Measurements from ENCODE around the gene FBXW10.
A peak's percentile ranks its signal among the peaks of the same experiment; 100 is the strongest.
"Not testable (repeated sequence)": the region's sequence is repeated elsewhere in the genome, so short reads cannot be mapped to it uniquely, and the experiment has no call there.

The FBXW10 gene

DNA sequence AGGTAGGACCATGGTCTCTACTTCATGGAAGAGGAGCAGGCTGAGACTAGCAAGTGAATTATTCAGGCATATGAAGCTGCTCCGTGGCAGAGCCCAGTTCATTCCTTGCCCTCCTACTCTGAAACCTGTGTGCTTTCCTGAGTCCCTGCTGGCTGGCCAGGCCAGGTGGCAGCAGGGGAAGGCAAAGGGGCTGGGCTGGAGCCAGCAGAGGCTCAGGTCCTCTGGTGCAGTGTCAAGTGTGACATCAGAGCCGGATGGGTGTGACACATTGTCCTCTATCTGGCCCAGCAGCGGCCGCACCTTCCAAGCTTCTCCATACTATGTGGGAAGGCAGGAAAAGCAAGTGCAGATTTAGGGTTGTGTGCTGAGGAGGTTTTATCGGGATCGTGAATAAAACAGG, 2.6 kb upstream of the FBXW10 start:
- DNase-seq (ENCODE audit: low read depth, low spot score); POLR2A ChIA-PET; CTCF ChIA-PET; H3K4me3 ChIP-seq (ENCODE audit: low read depth, low read length): not testable (repeated sequence)

DNA sequence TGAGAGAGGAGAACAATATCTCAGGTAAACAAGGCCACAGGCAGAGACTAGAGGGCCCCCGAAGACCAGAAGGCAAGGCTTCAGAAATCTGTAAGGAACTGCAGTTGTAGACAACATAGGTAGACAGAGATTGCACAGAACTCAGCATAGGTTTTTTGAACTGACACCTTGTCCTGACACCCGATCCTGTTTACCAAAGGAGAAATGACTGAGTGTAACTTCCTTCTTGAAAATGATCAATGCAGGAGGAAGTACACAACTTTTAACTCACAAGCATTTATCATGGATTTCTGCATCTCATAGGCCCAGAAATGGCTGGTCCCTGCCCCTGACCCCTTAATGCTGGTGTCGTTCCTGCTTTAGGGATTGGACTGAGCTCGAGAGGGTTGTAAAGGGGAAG, 872 bp downstream of the FBXW10 start:
- CTCF ChIA-PET, POLR2A ChIA-PET: not testable (repeated sequence)

DNA sequence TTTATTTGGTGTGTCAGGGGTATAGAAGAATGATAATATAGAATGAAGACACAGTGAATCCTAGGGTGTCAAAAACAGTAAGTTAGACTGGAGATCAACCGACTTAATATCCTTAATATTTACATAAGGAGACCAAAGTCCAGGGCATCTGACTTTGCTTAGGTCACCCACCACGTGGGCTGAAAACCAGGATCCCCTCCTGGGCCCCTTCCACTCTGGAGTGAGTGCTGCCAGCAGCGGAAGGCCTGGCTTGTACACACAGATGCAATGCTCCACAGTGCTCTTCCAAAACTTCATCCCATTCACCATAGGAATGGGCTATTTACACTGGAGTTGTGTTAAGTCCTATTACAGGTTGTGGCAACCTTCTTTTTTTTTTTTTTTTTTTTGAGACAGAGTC, 2.7 kb downstream of the FBXW10 start:
- POLR2A ChIA-PET; H3K4me3 ChIP-seq (ENCODE audit: low read depth, low read length); DNase-seq (ENCODE audit: low read depth, low spot score); CTCF ChIA-PET: not testable (repeated sequence)

More for the DNA sequence above, 872 bp downstream of the FBXW10 start:
- not testable (repeated sequence) for DNase-seq (ENCODE audit: low read depth, low spot score); H3K4me3 ChIP-seq (ENCODE audit: low read depth, low read length)

DNA sequence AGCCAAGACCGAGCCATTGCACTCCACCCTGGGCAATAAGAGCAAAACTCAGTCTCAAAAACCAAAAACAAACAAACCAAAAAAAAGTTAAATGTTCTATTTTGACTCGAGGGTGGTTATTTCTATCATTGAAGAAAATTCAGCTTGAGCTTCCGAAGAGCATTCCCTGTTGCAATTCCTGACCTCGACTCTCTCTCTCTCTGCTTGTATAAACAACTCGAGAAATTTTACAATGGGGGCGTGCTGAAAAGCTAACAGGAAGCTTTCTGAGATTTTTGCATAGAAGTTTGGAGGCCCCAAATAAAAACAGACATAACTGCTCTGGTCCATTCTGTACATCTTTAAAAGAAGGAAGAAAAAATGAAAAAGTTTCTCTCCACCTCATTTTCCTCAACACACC, 3.6 kb downstream of the FBXW10 start:
- POLR2A ChIA-PET; DNase-seq (ENCODE audit: low read depth, low spot score); CTCF ChIA-PET; H3K4me3 ChIP-seq (ENCODE audit: low read depth, low read length): not testable (repeated sequence)

DNA sequence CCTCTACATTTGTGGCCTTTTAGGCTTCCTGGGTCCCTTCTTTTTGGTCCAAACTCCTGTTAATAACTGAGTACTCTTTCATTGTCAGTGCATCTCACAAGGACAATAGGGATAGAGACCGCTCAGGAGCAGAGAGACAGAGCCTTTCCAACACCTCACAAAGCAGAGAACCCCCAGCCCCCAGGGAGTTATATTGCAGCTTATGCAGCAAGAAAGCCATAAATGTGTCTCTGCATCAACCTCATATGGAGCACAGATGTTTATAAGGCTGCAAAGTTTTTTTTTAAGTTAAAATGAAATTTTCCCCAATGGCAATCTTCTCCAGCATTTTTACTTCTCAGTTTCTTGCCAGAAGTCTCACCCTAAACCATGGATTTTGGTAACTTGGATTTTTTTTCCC, 6.4 kb downstream of the FBXW10 start:
- CTCF ChIA-PET; POLR2A ChIA-PET; DNase-seq (ENCODE audit: low read depth, low spot score): not testable (repeated sequence)

DNA sequence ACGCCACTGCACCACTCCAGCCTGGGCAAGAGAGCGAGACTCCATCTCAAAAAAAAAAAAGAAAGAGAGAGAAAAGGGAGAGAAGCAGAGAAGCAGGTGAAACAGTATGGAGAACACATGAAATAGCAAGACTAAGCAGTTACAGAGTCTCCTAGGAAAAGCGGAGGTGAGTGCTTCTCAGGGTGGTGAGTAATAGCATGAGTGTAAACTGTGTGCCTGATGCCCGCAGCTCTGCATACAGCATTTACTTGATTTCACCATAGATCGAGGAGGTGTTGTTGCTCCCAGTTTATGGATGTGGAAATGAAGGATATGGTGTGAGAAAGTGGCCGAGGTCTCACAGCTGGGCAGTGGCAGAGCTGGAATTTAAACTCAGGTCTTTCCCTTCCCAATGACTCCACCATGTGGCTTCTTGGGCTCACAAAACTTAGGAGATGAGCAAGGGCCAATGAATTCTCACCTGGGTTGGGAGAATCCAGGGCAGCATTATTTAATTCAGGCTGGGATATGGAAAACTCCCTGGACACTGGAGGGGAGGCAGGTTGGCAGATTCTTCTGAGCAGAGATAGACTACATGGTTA, 10.1 kb downstream of the FBXW10 start:
- H3K4me3 ChIP-seq (ENCODE audit: low read depth, low read length); CTCF ChIA-PET; POLR2A ChIA-PET; DNase-seq (ENCODE audit: low read depth, low spot score): not testable (repeated sequence)

More for the DNA sequence above, 6.4 kb downstream of the FBXW10 start:
- H3K4me3 ChIP-seq (ENCODE audit: low read depth, low read length) = not testable (repeated sequence)

DNA sequence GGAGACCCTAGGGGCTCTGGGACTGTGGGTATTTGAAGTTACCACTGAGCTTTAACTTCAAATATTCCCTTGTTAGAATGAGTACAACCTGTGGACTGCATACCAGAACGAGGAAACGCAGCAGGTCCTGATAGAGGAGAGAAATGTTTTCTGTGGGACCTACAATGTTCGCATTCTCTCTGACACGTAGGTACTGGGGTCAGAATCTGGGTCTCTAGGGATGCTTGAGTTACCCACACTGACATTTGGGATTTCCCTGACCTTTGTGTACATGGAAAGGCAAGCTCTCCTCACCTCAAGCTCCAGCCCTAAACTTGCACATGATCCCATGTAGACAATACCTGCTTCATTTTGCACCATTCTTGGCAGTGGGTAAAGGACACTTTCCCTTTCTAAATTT, 12.1 kb downstream of the FBXW10 start:
- H3K4me3 ChIP-seq (ENCODE audit: low read depth, low read length); DNase-seq (ENCODE audit: low read depth, low spot score); CTCF ChIA-PET; POLR2A ChIA-PET: not testable (repeated sequence)

DNA sequence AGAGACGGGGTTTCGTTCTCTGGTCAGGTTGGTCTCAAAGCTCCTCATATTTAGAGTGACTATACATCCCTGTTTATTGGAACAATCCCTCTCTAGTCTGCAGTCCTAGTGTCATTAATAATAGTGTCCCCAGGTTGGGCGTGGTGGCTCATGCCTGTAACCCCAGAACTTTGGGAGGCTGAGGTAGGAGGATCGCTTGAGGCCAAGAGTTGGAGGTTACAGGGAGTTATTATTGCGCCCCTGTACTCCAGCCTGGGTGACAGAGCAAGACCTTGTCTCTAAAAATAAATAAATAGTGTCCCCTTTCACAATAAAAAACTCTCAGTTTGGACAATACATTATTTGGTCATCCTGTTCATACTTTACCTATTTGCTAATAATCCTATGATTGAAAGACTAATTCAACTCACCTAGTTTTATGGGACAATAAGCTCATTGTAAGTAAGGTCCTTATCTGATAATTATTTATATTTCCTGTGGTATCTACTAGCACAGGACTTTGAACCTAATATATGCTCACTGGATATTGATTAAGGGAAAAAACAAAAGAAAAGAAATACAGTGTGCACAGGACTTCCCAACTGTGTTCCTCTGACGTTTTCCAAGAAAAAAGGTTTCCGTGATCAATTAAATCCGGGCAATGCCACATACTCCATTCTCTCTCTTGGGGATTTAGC, 13.7 kb downstream of the FBXW10 start:
- H3K4me3 ChIP-seq (ENCODE audit: low read depth, low read length); CTCF ChIA-PET; DNase-seq (ENCODE audit: low read depth, low spot score); POLR2A ChIA-PET: not testable (repeated sequence)

DNA sequence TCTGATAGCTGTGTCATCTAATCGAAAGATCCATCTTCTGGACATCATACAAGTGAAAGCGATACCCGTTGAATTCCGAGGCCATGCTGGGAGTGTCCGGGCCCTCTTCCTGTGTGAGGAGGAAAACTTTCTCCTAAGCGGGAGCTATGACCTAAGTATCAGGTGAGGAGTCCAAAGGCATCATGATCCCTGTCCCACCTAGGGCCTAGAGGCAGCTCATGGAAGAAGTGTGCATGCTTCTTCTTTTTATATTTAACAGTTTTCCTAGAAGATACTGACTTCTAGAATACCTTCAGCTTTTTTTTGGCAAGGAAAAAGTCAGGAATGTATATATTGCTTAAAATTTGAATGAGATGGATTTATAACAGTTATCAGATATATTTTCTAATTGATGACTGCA, 14.5 kb downstream of the FBXW10 start:
- H3K4me3 ChIP-seq (ENCODE audit: low read depth, low read length); DNase-seq (ENCODE audit: low read depth, low spot score); CTCF ChIA-PET; POLR2A ChIA-PET: not testable (repeated sequence)

DNA sequence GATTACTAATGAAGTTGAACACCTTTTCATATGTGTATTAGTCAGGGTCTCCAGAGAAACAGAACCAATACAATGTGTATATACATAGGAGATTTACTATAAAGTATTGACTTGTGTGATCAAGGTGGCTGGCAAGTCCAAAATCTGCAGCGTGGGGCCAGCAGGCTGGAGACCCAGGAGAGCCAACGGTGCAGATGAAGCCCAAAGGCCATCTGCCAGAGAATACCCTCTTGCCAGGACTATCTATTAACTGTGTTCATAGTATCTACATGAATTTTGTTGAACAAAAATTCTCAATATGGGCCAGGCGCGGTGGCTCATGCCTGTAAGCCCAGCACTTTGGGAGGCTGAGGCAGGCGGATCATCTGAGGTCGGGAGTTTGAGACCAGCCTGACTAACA, 16.4 kb downstream of the FBXW10 start:
- CTCF ChIA-PET; H3K4me3 ChIP-seq (ENCODE audit: low read depth, low read length); DNase-seq (ENCODE audit: low read depth, low spot score): not testable (repeated sequence)
- POLR2A ChIA-PET = interaction anchor here (0.6 kb wide), 1 partner anchor 1455 kb away, joined by 3 read pairs; no protein-coding TSS in a partner anchor

DNA sequence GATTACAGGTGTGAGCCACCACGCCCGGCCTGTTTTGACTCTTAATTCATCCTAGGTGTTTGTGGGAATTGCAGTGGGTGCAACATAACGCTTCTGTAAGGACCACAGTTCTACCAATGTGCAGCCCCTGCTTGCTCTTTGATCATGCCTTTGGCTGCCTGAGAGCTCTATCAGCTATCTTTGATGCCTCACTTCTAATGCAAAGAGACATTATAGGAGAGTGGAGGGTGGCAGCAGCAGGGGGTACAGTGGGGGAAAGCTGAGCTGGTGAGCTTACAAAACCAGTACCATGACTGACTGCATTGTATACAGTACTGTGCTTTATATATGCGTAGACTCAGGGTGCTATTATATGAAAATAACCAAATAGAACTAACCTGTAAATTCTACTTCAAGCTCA, 26.7 kb downstream of the FBXW10 start:
- DNase-seq (ENCODE audit: low read depth, low spot score); H3K4me3 ChIP-seq (ENCODE audit: low read depth, low read length); POLR2A ChIA-PET; CTCF ChIA-PET: not testable (repeated sequence)

DNA sequence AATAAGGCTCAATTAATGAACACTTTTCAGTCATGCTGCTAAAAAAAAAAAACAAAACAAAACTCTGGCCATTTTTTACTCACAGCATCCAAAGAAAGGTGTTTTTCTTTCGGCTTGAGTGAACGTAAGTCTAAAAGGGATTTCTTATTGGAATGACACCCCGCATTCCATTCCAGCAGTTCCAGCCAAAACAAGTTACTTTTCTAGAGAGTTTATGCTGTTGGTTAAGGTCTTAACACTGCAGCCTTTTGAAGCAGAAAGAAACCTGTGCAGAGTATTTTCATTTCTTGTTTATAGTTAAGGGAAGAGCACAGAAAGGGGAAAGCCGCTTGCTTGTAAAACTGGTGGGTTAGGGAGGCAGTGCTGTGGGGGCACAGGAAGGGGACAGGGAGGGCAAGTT, 27.2 kb downstream of the FBXW10 start:
- CTCF ChIA-PET; POLR2A ChIA-PET; H3K4me3 ChIP-seq (ENCODE audit: low read depth, low read length); DNase-seq (ENCODE audit: low read depth, low spot score): not testable (repeated sequence)

DNA sequence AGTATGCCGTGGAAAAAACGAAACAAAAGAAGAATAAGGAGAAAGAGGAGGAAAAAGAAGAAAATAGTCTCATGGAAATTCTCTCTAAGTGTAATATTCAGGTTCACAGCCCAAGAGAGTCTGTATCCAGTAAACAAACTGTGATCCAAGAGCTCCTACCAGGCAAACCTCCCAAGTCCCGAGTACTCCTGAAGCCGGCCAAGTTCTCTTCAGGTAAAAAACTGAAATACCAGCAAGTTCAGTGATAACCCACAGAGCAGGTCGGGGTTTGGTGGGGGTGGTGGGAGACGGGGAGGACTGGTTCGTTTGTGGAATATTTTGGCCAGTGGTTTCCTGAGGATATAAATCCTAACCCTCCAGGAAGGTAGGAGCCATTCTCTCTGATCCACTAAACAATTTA, 28.6 kb downstream of the FBXW10 start:
- no peak overlapping the region for H3K4me3 ChIP-seq (ENCODE audit: low read depth, low read length)
- DNase-seq (ENCODE audit: low read depth, low spot score) = no peak
- CTCF ChIA-PET = no interaction called here
- POLR2A ChIA-PET = no interaction called here
- TF ChIP-seq, protein P1, sequence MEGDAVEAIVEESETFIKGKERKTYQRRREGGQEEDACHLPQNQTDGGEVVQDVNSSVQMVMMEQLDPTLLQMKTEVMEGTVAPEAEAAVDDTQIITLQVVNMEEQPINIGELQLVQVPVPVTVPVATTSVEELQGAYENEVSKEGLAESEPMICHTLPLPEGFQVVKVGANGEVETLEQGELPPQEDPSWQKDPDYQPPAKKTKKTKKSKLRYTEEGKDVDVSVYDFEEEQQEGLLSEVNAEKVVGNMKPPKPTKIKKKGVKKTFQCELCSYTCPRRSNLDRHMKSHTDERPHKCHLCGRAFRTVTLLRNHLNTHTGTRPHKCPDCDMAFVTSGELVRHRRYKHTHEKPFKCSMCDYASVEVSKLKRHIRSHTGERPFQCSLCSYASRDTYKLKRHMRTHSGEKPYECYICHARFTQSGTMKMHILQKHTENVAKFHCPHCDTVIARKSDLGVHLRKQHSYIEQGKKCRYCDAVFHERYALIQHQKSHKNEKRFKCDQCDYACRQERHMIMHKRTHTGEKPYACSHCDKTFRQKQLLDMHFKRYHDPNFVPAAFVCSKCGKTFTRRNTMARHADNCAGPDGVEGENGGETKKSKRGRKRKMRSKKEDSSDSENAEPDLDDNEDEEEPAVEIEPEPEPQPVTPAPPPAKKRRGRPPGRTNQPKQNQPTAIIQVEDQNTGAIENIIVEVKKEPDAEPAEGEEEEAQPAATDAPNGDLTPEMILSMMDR (IDR thresholded peaks at IDR 0.05; ENCODE audit: insufficient read depth, low read length, missing control alignments) = no peak

DNA sequence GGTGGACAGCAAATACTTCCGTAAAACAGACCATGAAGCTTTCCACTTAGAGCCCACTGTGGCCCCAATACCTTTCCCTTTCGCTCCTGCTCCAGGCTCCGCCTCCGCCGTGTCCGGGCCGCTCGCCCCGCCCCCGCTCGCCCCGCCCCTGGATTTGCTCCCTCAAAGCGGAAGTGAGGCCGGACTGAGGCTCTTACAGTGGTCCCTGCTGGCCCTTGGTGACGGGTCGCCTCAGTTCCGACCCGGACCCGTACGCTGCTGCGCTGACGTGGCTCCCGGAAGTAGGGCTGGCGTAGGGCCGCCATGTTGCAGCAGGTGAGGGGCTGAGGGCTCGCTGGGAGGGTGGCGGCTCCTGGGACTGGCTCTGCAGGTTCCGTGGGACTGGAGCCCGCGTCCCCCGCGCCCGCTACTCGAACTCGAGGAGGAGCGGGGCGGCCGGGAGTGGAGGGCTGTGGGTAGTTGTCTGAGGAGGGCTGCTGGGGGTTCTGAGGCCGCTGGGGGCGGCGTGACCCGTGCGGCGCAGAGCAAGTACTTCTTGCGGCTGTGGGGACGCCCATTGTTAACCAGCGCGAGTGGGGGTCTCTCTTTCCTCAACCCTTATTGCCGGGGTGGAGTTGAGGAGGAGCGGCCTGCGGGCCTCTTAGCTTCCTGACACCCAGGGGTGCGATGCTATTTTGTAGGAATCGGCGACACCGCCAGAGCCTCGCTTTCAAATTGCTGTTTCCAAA, 37.3 kb downstream of the FBXW10 start, which contains the start of gene TVP23B:
TVP23B (plus strand) TSS at position 193 of the 728 bp plus-strand sequence; CDS start at position 304, 111 bp downstream.
- CTCF ChIA-PET, POLR2A ChIA-PET: not testable (repeated sequence)
- H3K4me3 ChIP-seq (ENCODE audit: low read depth, low read length) = peak within 1 kb of the TSS; percentile 60
- DNase-seq (ENCODE audit: low read depth, low spot score) = peak; percentile 56

DNA sequence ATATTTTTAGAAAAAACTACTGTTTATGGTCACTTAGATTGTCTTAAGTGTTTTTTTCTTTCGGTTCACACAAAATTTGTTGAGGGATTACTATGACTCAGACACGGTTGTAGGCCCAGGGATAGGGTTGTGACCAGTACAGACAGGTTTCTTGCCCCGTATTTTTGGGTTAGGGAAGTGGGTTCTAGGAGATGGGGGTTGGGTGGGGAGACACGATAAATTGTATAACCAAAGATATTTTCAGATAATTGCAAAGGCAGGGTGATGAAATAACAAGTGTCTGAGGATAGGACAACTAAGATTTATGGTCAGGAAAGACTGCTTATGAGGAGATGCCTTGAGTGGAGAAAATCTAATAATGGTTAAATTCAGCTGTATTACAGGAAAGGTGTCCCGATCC, 38.0 kb downstream of the FBXW10 start:
- DNase-seq (ENCODE audit: low read depth, low spot score); POLR2A ChIA-PET; CTCF ChIA-PET: not testable (repeated sequence)
- H3K4me3 ChIP-seq (ENCODE audit: low read depth, low read length) = peak overlapping the region; percentile 47

DNA sequence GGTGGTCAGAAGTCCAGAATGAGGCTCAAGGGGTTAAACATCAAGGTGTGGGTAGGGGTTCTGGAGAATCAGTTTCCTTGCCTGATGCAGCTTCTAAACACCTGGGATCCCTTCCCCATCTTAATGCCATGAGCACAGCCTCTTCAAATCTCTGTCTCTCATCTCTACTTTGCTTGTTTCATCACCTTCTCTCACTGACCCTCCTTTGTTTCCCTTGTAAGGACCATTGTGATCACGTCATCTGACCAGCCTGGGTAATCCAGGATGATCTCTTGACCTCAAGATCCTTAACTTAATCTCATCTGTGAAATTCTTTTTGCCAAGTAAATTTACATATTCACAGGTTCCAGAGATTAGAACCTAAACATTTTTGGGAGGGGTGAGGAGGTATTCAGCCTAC, 42.1 kb downstream of the FBXW10 start:
- DNase-seq (ENCODE audit: low read depth, low spot score); POLR2A ChIA-PET; CTCF ChIA-PET; H3K4me3 ChIP-seq (ENCODE audit: low read depth, low read length): not testable (repeated sequence)

All from AG04449 (cell line).